HEK293 (cell line): ENCODE data around the gene CRYBA2.

Source experiments
- ZNF426 ChIP-seq: fragments of 450-650 bp; formaldehyde crosslinking; IDR thresholded peaks from 2 replicates; pipeline ENCODE4 v1.5.1; 2017; ENCODE audit warnings: missing biosample characterization, missing genetic modification characterization, mild to moderate bottlenecking, inconsistent platforms, moderate library complexity
- ZNF792 ChIP-seq: fragments of 450-650 bp; formaldehyde crosslinking; IDR thresholded peaks from 2 replicates; pipeline ENCODE4 v1.5.1; 2016; ENCODE audit warnings: missing biosample characterization, missing genetic modification characterization
- TF ChIP-seq, protein P1 (sequence below): fragments of 450-650 bp; formaldehyde crosslinking; IDR thresholded peaks from 2 replicates; pipeline ENCODE4 v1.5.1; 2016; ENCODE audit warnings: missing biosample characterization, missing genetic modification characterization
- TF ChIP-seq, protein P2 (sequence below): fragments of 450-650 bp; formaldehyde crosslinking; IDR thresholded peaks from 2 replicates; pipeline ENCODE4 v1.5.1; 2016; ENCODE audit warnings: missing biosample characterization, missing genetic modification characterization

DNA sequence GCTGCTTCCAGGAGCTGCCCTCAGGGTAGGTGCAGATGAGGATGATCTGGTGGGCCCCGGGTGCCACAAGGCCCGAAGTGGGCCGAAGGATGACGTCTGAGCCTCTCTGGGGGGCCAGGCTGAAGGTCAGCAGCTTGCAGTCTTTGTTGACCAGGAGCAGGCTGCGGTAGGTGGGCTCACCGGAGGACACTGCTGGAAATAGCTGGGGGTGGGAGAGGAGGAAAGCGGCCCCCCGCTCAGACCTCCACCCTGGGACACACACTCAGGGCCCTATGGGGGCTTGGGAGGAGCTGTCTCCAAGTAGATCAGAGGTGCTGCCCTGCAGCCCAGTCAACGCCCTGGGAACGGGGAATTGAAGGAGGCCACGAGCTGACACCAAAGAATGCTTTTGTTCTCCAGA lies 30.8 kb upstream of the CRYBA2 start:
- no peak for TF ChIP-seq ZNF426 (tag by site-specific recombination)
- TF ChIP-seq, protein P1, sequence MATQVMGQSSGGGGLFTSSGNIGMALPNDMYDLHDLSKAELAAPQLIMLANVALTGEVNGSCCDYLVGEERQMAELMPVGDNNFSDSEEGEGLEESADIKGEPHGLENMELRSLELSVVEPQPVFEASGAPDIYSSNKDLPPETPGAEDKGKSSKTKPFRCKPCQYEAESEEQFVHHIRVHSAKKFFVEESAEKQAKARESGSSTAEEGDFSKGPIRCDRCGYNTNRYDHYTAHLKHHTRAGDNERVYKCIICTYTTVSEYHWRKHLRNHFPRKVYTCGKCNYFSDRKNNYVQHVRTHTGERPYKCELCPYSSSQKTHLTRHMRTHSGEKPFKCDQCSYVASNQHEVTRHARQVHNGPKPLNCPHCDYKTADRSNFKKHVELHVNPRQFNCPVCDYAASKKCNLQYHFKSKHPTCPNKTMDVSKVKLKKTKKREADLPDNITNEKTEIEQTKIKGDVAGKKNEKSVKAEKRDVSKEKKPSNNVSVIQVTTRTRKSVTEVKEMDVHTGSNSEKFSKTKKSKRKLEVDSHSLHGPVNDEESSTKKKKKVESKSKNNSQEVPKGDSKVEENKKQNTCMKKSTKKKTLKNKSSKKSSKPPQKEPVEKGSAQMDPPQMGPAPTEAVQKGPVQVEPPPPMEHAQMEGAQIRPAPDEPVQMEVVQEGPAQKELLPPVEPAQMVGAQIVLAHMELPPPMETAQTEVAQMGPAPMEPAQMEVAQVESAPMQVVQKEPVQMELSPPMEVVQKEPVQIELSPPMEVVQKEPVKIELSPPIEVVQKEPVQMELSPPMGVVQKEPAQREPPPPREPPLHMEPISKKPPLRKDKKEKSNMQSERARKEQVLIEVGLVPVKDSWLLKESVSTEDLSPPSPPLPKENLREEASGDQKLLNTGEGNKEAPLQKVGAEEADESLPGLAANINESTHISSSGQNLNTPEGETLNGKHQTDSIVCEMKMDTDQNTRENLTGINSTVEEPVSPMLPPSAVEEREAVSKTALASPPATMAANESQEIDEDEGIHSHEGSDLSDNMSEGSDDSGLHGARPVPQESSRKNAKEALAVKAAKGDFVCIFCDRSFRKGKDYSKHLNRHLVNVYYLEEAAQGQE (tag by site-specific recombination): no peak
- TF ChIP-seq, protein P2, sequence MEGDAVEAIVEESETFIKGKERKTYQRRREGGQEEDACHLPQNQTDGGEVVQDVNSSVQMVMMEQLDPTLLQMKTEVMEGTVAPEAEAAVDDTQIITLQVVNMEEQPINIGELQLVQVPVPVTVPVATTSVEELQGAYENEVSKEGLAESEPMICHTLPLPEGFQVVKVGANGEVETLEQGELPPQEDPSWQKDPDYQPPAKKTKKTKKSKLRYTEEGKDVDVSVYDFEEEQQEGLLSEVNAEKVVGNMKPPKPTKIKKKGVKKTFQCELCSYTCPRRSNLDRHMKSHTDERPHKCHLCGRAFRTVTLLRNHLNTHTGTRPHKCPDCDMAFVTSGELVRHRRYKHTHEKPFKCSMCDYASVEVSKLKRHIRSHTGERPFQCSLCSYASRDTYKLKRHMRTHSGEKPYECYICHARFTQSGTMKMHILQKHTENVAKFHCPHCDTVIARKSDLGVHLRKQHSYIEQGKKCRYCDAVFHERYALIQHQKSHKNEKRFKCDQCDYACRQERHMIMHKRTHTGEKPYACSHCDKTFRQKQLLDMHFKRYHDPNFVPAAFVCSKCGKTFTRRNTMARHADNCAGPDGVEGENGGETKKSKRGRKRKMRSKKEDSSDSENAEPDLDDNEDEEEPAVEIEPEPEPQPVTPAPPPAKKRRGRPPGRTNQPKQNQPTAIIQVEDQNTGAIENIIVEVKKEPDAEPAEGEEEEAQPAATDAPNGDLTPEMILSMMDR: no peak
- TF ChIP-seq ZNF792: no peak
